ENCODE results near the gene EPB41L5. TPM values are rescaled to one million over a fixed set of nuclear protein-coding genes. Genes with fewer than 3 reads are reported as not detected.

The EPB41L5 gene
- total RNA-seq, 1 donor from 2014 or later: 75.3 TPM

GRCh38 chr2:120013597-120014223, 833 bp downstream of the EPB41L5 start:
- DNase-seq (ENCODE audit: low spot score, unreplicated experiment): no peak

DNA sequence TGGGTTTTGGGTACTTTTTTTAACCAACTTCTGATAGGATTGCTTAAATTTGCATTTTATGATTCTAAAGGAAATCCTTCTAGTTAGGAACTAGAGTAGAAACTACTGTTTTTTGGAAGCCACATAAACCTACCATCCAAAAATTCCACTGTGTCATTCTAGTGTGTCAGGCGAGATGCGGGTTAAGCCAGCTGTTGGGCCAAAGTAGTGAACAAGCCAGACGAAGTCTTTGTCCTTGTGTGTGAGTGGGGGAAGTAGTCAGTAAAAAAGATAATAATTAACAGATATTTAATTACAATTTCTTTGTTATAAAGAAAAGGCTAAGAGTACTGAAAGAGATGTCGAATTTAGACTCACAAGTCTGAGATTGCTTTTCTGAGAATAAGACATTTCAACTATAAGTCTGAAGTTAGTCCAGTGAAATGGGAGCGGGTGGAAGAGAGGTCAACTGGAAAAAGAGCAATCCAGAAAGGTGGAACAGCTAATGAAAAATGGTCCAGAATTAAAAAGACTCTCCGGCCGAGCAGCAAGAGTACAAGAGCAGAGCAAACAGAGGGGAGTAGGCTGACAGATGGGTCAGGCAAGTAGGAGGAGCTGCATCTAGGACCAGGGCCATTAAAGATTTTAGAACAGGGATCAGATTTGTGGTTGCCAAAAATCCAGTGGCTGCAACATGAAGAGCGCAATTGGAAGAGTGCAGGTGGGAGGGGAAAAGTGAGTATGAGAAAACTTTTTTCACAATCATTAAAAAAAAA, 1.5 kb downstream of the EPB41L5 start:
- TF ChIP-seq, protein P1, sequence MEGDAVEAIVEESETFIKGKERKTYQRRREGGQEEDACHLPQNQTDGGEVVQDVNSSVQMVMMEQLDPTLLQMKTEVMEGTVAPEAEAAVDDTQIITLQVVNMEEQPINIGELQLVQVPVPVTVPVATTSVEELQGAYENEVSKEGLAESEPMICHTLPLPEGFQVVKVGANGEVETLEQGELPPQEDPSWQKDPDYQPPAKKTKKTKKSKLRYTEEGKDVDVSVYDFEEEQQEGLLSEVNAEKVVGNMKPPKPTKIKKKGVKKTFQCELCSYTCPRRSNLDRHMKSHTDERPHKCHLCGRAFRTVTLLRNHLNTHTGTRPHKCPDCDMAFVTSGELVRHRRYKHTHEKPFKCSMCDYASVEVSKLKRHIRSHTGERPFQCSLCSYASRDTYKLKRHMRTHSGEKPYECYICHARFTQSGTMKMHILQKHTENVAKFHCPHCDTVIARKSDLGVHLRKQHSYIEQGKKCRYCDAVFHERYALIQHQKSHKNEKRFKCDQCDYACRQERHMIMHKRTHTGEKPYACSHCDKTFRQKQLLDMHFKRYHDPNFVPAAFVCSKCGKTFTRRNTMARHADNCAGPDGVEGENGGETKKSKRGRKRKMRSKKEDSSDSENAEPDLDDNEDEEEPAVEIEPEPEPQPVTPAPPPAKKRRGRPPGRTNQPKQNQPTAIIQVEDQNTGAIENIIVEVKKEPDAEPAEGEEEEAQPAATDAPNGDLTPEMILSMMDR (IDR thresholded peaks at IDR 0.05; ENCODE audit: unreplicated experiment): no peak
- DNase-seq (ENCODE audit: low spot score, unreplicated experiment): no peak
- Mint-ChIP-seq H3K27me3 (no peaks in the 10 kb centered on the region), H3K4me3 (ENCODE audit: low read depth) (peak overlapping the region; percentile 95), H3K36me3 (ENCODE audit: insufficient read depth) (peaks cover 24% of the 10 kb centered on the region), H3K4me1 (ENCODE audit: low read depth) (peaks cover 20% of the 10 kb centered on the region), H3K9me3 (ENCODE audit: low read depth) (peaks cover 19% of the 10 kb centered on the region), H3K27ac (peak overlapping the region; percentile 97)

More at GRCh38 chr2:120013597-120014223, 833 bp downstream of the EPB41L5 start:
- Mint-ChIP-seq H3K9me3 (ENCODE audit: low read depth) (peaks cover 19% of the 10 kb centered on the region), H3K4me3 (ENCODE audit: low read depth) (peak overlapping the region; percentile 95), H3K27me3 (no peaks in the 10 kb centered on the region), H3K27ac (peak overlapping the region; percentile 97), H3K36me3 (ENCODE audit: insufficient read depth) (peaks cover 18% of the 10 kb centered on the region), H3K4me1 (ENCODE audit: low read depth) (peaks cover 18% of the 10 kb centered on the region)
- TF ChIP-seq, protein P1 (IDR thresholded peaks at IDR 0.05; ENCODE audit: unreplicated experiment): no peak

DNA sequence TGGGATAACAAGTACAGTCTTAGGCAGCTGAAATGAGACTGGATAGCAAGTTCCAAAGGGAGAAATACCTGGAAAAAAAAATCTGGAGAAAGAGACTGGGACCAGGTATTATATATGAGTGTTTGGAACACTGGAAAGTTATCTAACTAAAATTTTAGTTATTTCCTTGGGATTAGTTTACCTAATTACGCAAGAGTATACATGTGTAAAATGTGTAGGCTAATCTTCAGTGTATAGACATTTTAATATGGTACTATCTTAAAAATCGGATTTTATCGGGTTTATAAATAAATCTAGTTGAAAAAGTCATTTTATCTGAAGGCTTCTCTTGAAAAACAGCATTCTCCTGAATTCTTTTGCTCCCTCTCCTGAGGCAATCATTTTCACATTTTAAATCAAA, 3.9 kb downstream of the EPB41L5 start:
- peaks cover 21% of the 10 kb centered on the region for H3K4me1 Mint-ChIP-seq (ENCODE audit: low read depth)
- H3K36me3 Mint-ChIP-seq (ENCODE audit: insufficient read depth): peaks cover 43% of the 10 kb centered on the region

DNA sequence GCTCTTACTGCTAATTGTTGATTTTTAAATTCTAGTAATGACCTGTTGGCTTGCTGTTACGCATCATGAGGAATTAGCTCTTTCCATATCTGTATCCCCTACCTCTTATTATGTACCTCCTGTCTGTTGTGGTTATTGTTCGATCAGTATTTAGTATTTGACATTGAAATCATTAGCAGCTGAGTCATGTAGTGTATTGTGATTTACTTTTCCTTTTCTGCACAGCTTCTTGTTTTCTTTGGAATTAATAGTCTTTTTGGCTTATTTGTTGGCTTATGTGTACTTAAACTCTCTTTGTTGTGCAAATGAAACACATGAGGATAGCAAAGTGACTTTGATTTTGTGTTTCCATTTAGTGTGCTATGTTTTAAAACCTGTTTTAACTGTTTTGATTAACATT, 4.3 kb downstream of the EPB41L5 start:
- no peaks in the 10 kb centered on the region for H3K27me3 Mint-ChIP-seq
- TF ChIP-seq, protein P1 (IDR thresholded peaks at IDR 0.05; ENCODE audit: unreplicated experiment): no peak
- no peak overlapping the region for H3K4me3 Mint-ChIP-seq (ENCODE audit: low read depth)
- peaks cover 43% of the 10 kb centered on the region for H3K36me3 Mint-ChIP-seq (ENCODE audit: insufficient read depth)
- H3K9me3 Mint-ChIP-seq (ENCODE audit: low read depth): peaks cover 18% of the 10 kb centered on the region
- no peak for DNase-seq (ENCODE audit: low spot score, unreplicated experiment)
- no peak overlapping the region for H3K27ac Mint-ChIP-seq
- peaks cover 19% of the 10 kb centered on the region for H3K4me1 Mint-ChIP-seq (ENCODE audit: low read depth)

More for the DNA sequence above, 3.9 kb downstream of the EPB41L5 start:
- H3K27ac Mint-ChIP-seq: peak overlapping the region; percentile 47
- no peak for DNase-seq (ENCODE audit: low spot score, unreplicated experiment)
- no peak overlapping the region for H3K4me3 Mint-ChIP-seq (ENCODE audit: low read depth)
- peaks cover 19% of the 10 kb centered on the region for H3K9me3 Mint-ChIP-seq (ENCODE audit: low read depth)
- no peaks in the 10 kb centered on the region for H3K27me3 Mint-ChIP-seq
- TF ChIP-seq, protein P1 (IDR thresholded peaks at IDR 0.05; ENCODE audit: unreplicated experiment): no peak

- peaks cover 15% of the 10 kb centered on the region for H3K4me1 Mint-ChIP-seq (ENCODE audit: low read depth)
- TF ChIP-seq, protein P1 (IDR thresholded peaks at IDR 0.05; ENCODE audit: unreplicated experiment): no peak
- H3K27me3 Mint-ChIP-seq: no peaks in the 10 kb centered on the region
- H3K4me3 Mint-ChIP-seq (ENCODE audit: low read depth): no peak overlapping the region
- peaks cover 56% of the 10 kb centered on the region for H3K36me3 Mint-ChIP-seq (ENCODE audit: insufficient read depth)
- DNase-seq (ENCODE audit: low spot score, unreplicated experiment): no peak
- peaks cover 22% of the 10 kb centered on the region for H3K9me3 Mint-ChIP-seq (ENCODE audit: low read depth)
- H3K27ac Mint-ChIP-seq: no peak overlapping the region
Measured at GRCh38 chr2:120018549-120018948, 5.7 kb downstream of the EPB41L5 start.

Measured in progenitor cell of endocrine pancreas (in vitro differentiated cells).